ENCODE results near the gene SEC14L5.

- TF ChIP-seq JUNB (IDR thresholded peaks at IDR 0.05; ENCODE audit: unreplicated experiment), result no peak
- peak; percentile 44 to 66 for TF ChIP-seq CTCF (conservative IDR thresholded peaks at IDR 0.05; ENCODE audit: low read depth in 2 of 2)
- no peak for TF ChIP-seq EZH2 (IDR thresholded peaks at IDR 0.05; ENCODE audit: low read depth, unreplicated experiment)
- no peak for TF ChIP-seq EZH2phosphoT487 (IDR thresholded peaks at IDR 0.05; ENCODE audit: unreplicated experiment)
- TF ChIP-seq POLR2AphosphoS5 (IDR thresholded peaks at IDR 0.05; ENCODE audit: low read depth), result no peak
These were observed 84.5 kb downstream of the SEC14L5 start for GRCh38 chr16:5042574-5043171.
